Measurements from ENCODE around the gene CCM2.

DNA sequence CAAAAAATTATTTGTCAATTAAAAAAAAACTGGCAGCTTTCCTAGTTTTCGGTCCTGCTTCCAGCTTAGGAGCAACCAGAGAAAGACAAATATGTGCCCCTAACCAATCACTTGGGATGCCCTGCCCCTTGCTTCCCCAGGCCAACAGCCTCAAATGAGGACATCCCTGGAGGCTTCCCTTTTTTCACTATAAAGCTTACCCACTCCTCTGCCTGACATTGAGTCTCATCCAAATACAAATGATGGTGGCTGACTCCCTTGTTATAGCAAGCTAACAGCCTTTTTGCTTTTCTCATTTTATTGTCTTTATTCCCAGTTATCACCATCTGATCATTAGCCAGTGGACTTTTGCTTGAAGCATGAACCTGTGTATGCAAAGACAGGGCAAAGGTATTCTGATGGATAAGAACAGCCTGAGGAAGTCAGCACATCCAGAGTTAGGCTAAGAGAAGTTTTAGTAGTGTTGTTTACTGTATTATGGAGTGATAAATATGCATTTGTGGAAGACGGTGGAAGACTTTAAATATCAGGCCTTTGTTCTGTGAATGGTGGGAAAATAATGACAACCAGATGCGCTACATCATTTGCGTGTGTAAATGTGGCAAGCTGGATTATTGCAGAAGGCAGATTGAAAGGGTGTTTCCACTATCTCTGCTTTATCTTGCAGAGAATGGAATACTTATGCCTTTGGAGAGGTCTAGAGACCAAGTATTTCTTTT lies 1.7 kb upstream of the CCM2 start:
- TF ChIP-seq POLR2A (IDR thresholded peaks at IDR 0.05; ENCODE audit: low read depth, low read length), result no peak
- no peak for TF ChIP-seq POLR2AphosphoS5 (IDR thresholded peaks at IDR 0.05; ENCODE audit: low read depth, low read length)
